ENCODE data around the gene SPATA31C1.

The SPATA31C1 gene

DNA sequence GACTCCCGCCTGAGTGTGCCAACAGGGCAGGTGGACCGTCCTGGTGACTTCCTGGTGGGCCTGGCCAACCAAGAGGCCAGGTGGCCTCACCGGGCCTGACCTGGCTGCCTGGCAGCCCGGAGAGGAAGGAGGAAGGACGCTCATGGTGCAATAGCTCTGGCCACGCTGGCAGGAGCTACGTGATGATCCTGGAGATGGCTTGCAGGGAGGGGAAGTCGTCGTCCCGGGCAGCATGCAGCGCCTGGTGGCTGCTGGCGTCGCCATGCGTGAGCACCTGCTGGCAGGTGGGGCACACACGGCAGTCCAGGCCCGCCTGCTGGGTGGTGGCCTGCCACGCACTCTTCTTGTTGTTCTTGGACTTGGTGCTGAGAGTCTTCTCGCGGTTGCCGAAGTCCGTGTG is 26.3 kb downstream of the SPATA31C1 start:
- Histone ChIP-seq H3K4me1 (ENCODE audit: control insufficient read depth, low read depth, low read length) (no peaks in the 10 kb centered on the region), H3K9ac (ENCODE audit: low read length) (no peak overlapping the region), H3K36me3 (ENCODE audit: control insufficient read depth, low read depth, low read length) (no peaks in the 10 kb centered on the region), H3K27me3 (ENCODE audit: control insufficient read depth, insufficient read depth, low read length) (peaks cover 7% of the 10 kb centered on the region), H3K9me3 (ENCODE audit: control insufficient read depth, low read depth, low read length) (no peaks in the 10 kb centered on the region), H3K27ac (ENCODE audit: low read length) (no peak overlapping the region), H3K4me3 (ENCODE audit: low read length) (no peak overlapping the region)

DNA sequence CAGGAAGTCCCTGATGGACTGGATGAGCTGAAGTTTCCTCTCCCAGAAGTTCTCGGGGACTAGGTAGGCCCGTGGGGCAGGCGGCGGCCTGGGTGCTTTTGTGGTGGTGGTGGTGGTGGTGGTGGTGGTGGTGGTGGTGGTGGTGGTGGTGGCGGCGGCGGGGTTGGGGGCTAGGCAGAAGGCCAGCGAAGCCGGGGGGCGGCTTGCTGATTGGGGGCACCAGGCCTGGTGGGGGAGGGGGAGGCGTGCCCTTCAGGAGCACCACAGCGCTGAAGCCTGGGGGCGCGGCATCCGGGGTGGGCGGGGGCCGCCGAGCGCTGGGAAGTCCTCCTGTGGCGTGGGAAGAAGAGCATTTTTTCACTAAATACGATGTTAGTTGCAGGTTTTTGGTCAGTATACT is 26.9 kb downstream of the SPATA31C1 start:
- H3K27ac ChIP-seq (ENCODE audit: low read length) = no peak overlapping the region
- H3K9me3 ChIP-seq (ENCODE audit: control insufficient read depth, low read depth, low read length) = no peaks in the 10 kb centered on the region
- no peaks in the 10 kb centered on the region for H3K36me3 ChIP-seq (ENCODE audit: control insufficient read depth, low read depth, low read length)
- peak overlapping the region; percentile 27 for H3K4me3 ChIP-seq (ENCODE audit: low read length)
- no peaks in the 10 kb centered on the region for H3K4me1 ChIP-seq (ENCODE audit: control insufficient read depth, low read depth, low read length)
- H3K27me3 ChIP-seq (ENCODE audit: control insufficient read depth, insufficient read depth, low read length) = peaks cover 7% of the 10 kb centered on the region
- H3K9ac ChIP-seq (ENCODE audit: low read length) = no peak overlapping the region

DNA sequence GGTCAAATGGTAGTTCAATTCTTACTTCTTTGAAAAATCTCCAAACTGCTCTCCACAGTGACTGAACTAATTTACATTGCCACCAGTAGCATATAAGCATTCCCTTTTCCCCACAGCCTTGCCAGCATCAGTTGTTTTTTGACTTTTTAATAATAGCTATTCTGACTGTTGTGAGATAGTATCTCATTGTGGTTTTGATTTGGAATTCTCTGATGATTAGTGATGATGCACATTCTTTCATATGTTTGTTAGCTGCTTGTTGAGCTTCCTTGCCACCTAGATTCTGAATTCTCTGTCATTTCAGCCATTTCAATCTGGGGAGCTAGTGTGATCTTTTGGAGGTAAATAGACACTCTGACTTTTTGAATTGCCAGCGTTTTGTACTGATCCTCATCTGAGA is 32.5 kb downstream of the SPATA31C1 start:
- no peak overlapping the region for H3K27ac ChIP-seq (ENCODE audit: low read length)
- no peak overlapping the region for H3K4me3 ChIP-seq (ENCODE audit: low read length)
- H3K4me1 ChIP-seq (ENCODE audit: control insufficient read depth, low read depth, low read length) = no peaks in the 10 kb centered on the region
- peaks cover 3% of the 10 kb centered on the region for H3K27me3 ChIP-seq (ENCODE audit: control insufficient read depth, insufficient read depth, low read length)
- H3K9me3 ChIP-seq (ENCODE audit: control insufficient read depth, low read depth, low read length) = no peaks in the 10 kb centered on the region
- no peaks in the 10 kb centered on the region for H3K36me3 ChIP-seq (ENCODE audit: control insufficient read depth, low read depth, low read length)
- no peak overlapping the region for H3K9ac ChIP-seq (ENCODE audit: low read length)

DNA sequence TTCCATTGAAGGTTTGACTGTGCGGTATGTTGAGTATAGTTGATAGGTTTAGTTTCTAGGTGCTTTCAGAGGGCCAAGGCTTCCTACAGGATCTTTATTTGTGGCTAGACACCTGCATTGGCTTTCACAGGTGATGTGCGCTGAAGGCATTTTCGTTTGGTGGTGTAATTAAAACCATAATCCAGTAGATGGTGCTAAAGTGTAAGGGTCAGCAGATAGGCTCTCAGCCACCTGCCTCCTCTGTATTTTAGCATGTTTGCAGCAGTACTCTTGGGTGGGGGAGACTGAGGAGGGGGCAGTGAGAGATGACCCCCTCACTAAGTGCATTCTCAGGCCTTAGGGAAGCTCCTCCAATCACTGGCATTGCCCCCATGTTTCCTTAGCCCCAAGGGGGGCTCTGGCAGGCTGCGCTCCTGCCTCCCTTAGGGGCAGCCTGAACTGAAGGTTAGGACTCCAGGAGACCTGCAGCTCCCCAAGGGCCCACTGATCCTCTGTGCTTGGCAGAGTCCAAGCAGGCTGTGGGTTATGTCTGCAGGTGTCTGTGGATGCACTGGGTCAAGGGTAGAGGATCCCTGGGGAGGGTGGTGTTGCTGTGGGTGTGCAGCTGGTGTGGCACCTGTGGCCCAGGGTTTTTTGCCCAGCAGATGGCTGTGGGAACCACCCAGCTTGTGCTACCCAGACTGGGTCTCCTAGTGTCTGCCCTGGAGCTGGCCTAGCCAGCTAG is 33.2 kb downstream of the SPATA31C1 start:
- no peaks in the 10 kb centered on the region for H3K27me3 ChIP-seq (ENCODE audit: control insufficient read depth, insufficient read depth, low read length)
- no peaks in the 10 kb centered on the region for H3K9me3 ChIP-seq (ENCODE audit: control insufficient read depth, low read depth, low read length)
- no peaks in the 10 kb centered on the region for H3K36me3 ChIP-seq (ENCODE audit: control insufficient read depth, low read depth, low read length)
- H3K27ac ChIP-seq (ENCODE audit: low read length) = no peak overlapping the region
- H3K9ac ChIP-seq (ENCODE audit: low read length) = no peak overlapping the region
- no peak overlapping the region for H3K4me3 ChIP-seq (ENCODE audit: low read length)
- no peaks in the 10 kb centered on the region for H3K4me1 ChIP-seq (ENCODE audit: control insufficient read depth, low read depth, low read length)

- no peaks in the 10 kb centered on the region for H3K4me1 ChIP-seq (ENCODE audit: control insufficient read depth, low read depth, low read length)
- no peak overlapping the region for H3K9ac ChIP-seq (ENCODE audit: low read length)
- no peaks in the 10 kb centered on the region for H3K27me3 ChIP-seq (ENCODE audit: control insufficient read depth, insufficient read depth, low read length)
- H3K4me3 ChIP-seq (ENCODE audit: low read length) = no peak overlapping the region
- H3K27ac ChIP-seq (ENCODE audit: low read length) = no peak overlapping the region
- H3K36me3 ChIP-seq (ENCODE audit: control insufficient read depth, low read depth, low read length) = no peaks in the 10 kb centered on the region
- H3K9me3 ChIP-seq (ENCODE audit: control insufficient read depth, low read depth, low read length) = no peaks in the 10 kb centered on the region
Measured at GRCh38 chr9:87954230-87954629, 36.5 kb downstream of the SPATA31C1 start.

DNA sequence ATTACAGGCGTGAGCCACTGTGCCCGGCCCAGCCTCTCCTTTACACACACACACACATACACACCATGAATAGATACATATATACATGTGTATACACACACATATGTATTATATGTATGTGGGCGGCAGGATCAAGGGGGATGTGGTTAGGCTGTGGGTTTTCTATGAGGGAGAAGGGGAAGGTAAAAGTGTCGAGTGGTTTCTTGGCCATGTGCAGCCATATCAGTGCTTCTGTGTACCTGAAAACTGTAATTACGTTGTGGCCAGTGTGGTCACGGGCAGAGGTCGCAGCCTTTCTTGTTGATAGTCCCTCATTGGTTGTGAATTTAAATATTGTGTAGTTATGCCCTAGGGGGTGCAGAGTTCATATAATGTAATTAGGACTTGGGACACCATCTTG is 40.1 kb downstream of the SPATA31C1 start:
- Histone ChIP-seq H3K4me1 (ENCODE audit: control insufficient read depth, low read depth, low read length) (no peaks in the 10 kb centered on the region), H3K36me3 (ENCODE audit: control insufficient read depth, low read depth, low read length) (no peaks in the 10 kb centered on the region), H3K9me3 (ENCODE audit: control insufficient read depth, low read depth, low read length) (no peaks in the 10 kb centered on the region), H3K9ac (ENCODE audit: low read length) (no peak overlapping the region), H3K4me3 (ENCODE audit: low read length) (no peak overlapping the region), H3K27me3 (ENCODE audit: control insufficient read depth, insufficient read depth, low read length) (no peaks in the 10 kb centered on the region), H3K27ac (ENCODE audit: low read length) (no peak overlapping the region)

- H3K4me1 ChIP-seq (ENCODE audit: control insufficient read depth, low read depth, low read length) = no peaks in the 10 kb centered on the region
- no peak overlapping the region for H3K27ac ChIP-seq (ENCODE audit: low read length)
- no peaks in the 10 kb centered on the region for H3K36me3 ChIP-seq (ENCODE audit: control insufficient read depth, low read depth, low read length)
- H3K27me3 ChIP-seq (ENCODE audit: control insufficient read depth, insufficient read depth, low read length) = no peaks in the 10 kb centered on the region
- no peak overlapping the region for H3K4me3 ChIP-seq (ENCODE audit: low read length)
- H3K9me3 ChIP-seq (ENCODE audit: control insufficient read depth, low read depth, low read length) = no peaks in the 10 kb centered on the region
- H3K9ac ChIP-seq (ENCODE audit: low read length) = no peak overlapping the region
Measured at GRCh38 chr9:87958591-87958990, 40.8 kb downstream of the SPATA31C1 start.

- H3K36me3 ChIP-seq (ENCODE audit: control insufficient read depth, low read depth, low read length) = no peaks in the 10 kb centered on the region
- H3K27me3 ChIP-seq (ENCODE audit: control insufficient read depth, insufficient read depth, low read length) = no peaks in the 10 kb centered on the region
- H3K4me3 ChIP-seq (ENCODE audit: low read length) = no peak overlapping the region
- no peaks in the 10 kb centered on the region for H3K4me1 ChIP-seq (ENCODE audit: control insufficient read depth, low read depth, low read length)
- no peak overlapping the region for H3K27ac ChIP-seq (ENCODE audit: low read length)
- no peak overlapping the region for H3K9ac ChIP-seq (ENCODE audit: low read length)
- no peaks in the 10 kb centered on the region for H3K9me3 ChIP-seq (ENCODE audit: control insufficient read depth, low read depth, low read length)
Measured at GRCh38 chr9:87959916-87960581, 42.3 kb downstream of the SPATA31C1 start.

DNA sequence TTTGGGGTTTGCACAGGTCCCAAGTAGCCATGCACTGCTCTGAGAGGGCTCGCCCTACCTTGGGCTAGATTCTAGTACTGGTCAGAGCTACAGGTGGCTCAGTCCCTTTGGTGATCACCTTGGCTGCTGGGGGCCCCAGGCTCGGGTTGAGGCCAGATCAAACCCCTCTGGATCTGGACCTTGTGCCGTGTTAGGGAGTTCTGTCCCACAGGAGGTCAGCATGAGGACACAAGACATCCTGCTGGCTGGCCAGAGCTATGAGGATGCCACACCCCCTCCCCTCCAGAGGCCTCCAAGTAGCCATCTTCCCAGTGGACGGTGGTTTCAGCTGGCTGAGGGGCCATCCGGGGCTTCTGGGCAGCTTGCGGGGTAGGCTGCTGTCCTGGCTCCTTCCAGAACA is 46.0 kb downstream of the SPATA31C1 start:
- no peaks in the 10 kb centered on the region for H3K36me3 ChIP-seq (ENCODE audit: control insufficient read depth, low read depth, low read length)
- H3K9me3 ChIP-seq (ENCODE audit: control insufficient read depth, low read depth, low read length) = no peaks in the 10 kb centered on the region
- H3K9ac ChIP-seq (ENCODE audit: low read length) = no peak overlapping the region
- H3K4me3 ChIP-seq (ENCODE audit: low read length) = no peak overlapping the region
- no peaks in the 10 kb centered on the region for H3K27me3 ChIP-seq (ENCODE audit: control insufficient read depth, insufficient read depth, low read length)
- no peak overlapping the region for H3K27ac ChIP-seq (ENCODE audit: low read length)
- no peaks in the 10 kb centered on the region for H3K4me1 ChIP-seq (ENCODE audit: control insufficient read depth, low read depth, low read length)

DNA sequence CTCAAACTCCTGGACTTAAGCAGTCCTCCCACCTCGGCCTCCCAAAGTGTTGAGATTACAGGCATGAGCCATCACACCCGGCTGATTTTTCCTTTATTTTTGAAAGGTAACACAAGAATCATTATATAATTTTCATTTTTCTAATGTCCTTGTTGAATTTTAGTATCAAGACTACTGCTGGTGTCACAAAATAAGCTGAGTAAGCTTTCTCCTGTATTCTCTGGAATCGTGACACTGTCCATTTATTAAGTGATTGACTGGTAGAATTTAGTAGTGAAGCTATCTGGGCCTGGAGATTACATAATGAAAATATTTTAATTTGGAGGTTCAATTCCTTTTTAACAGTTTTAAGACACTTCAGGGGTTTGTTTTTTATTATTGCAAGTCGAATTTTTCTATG is 47.1 kb downstream of the SPATA31C1 start:
- Histone ChIP-seq H3K4me1 (ENCODE audit: control insufficient read depth, low read depth, low read length) (no peaks in the 10 kb centered on the region), H3K27ac (ENCODE audit: low read length) (no peak overlapping the region), H3K9ac (ENCODE audit: low read length) (no peak overlapping the region), H3K9me3 (ENCODE audit: control insufficient read depth, low read depth, low read length) (no peaks in the 10 kb centered on the region), H3K36me3 (ENCODE audit: control insufficient read depth, low read depth, low read length) (no peaks in the 10 kb centered on the region), H3K4me3 (ENCODE audit: low read length) (no peak overlapping the region), H3K27me3 (ENCODE audit: control insufficient read depth, insufficient read depth, low read length) (no peaks in the 10 kb centered on the region)

DNA sequence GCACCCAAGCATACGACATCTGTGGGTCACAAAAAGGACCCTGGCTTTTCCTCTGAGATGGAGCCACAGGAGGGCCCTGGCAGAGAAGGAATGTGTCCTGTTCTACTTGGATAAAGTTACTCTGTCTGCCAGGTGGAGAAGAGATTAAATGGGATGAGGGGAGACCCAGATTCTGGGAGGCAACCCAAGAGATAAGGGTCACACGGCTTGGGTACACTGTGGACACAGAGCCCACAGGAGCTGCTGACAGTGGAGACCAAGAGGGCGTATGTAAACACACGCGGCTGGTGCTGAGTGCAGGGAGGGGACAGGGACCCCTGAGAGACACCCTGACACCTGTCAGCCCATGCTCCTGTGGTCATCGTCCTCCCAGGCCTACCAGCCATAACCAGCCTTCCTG is 50.4 kb downstream of the SPATA31C1 start:
- Histone ChIP-seq H3K4me3 (ENCODE audit: low read length) (no peak overlapping the region), H3K27me3 (ENCODE audit: control insufficient read depth, insufficient read depth, low read length) (peaks cover under 1% of the 10 kb centered on the region), H3K27ac (ENCODE audit: low read length) (no peak overlapping the region), H3K9me3 (ENCODE audit: control insufficient read depth, low read depth, low read length) (no peaks in the 10 kb centered on the region), H3K4me1 (ENCODE audit: control insufficient read depth, low read depth, low read length) (no peaks in the 10 kb centered on the region), H3K9ac (ENCODE audit: low read length) (no peak overlapping the region), H3K36me3 (ENCODE audit: control insufficient read depth, low read depth, low read length) (no peaks in the 10 kb centered on the region)

DNA sequence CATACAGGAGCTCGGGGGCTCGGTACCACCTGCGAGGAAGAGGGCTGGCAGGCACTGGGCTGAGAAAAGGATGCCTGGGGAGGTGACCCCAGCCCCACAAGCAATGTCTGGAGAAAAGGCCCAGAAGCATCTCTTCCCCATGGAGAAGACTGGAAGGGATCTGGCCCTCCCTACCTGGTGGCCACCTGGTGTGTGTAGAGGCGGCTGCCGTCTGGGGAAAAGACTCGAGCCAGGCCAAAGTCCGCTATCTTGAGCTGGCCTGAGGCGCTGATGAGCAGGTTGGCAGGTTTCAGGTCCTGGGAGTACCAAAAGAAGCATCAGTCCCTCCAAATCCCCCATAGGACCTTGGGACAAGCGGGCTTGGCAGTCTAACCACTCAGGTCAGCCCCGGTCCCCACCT is 52.8 kb downstream of the SPATA31C1 start:
- no peak overlapping the region for H3K9ac ChIP-seq (ENCODE audit: low read length)
- H3K4me1 ChIP-seq (ENCODE audit: control insufficient read depth, low read depth, low read length) = no peaks in the 10 kb centered on the region
- H3K36me3 ChIP-seq (ENCODE audit: control insufficient read depth, low read depth, low read length) = no peaks in the 10 kb centered on the region
- H3K4me3 ChIP-seq (ENCODE audit: low read length) = no peak overlapping the region
- peaks cover 10% of the 10 kb centered on the region for H3K27me3 ChIP-seq (ENCODE audit: control insufficient read depth, insufficient read depth, low read length)
- no peaks in the 10 kb centered on the region for H3K9me3 ChIP-seq (ENCODE audit: control insufficient read depth, low read depth, low read length)
- no peak overlapping the region for H3K27ac ChIP-seq (ENCODE audit: low read length)

Data from iPS-18a (cell line).